Skeletal muscle satellite cell (primary cell): ENCODE measurements around the gene ARFGAP2. TPM values are rescaled to one million over a fixed set of nuclear protein-coding genes. Genes with fewer than 3 reads are reported as not detected.
A peak's percentile ranks its signal among the peaks of the same experiment; 100 is the strongest.
"Not testable (repeated sequence)": the region's sequence is repeated elsewhere in the genome, so short reads cannot be mapped to it uniquely, and the experiment has no call there.

Source experiments
- H3K27me3 ChIP-seq: 2 replicates; pipeline ENCODE4 v1.7.0; 2013; ENCODE audit warnings: low read length; ENCODE audit not compliant: control insufficient read depth, insufficient read depth
- H3K36me3 ChIP-seq: 2 replicates; pipeline ENCODE4 v1.7.0; 2013; ENCODE audit warnings: mild to moderate bottlenecking, control low read depth, low read length; ENCODE audit not compliant: insufficient read depth
- H3K4me1 ChIP-seq: 2 replicates; pipeline ENCODE4 v1.7.0; 2013; ENCODE audit warnings: low read length; ENCODE audit not compliant: control insufficient read depth, insufficient read depth
- H3K4me2 ChIP-seq: 2 replicates; pipeline ENCODE4 v1.7.0; 2013; ENCODE audit warnings: mild to moderate bottlenecking, low read length
- H3K4me3 ChIP-seq: 2 replicates; pipeline ENCODE4 v1.7.0; 2013; ENCODE audit warnings: low read length
- H3K9ac ChIP-seq: 2 replicates; pipeline ENCODE4 v1.7.0; 2013; ENCODE audit warnings: mild to moderate bottlenecking, low read depth, low read length, moderate library complexity
- H3K9me3 ChIP-seq: replicated peaks from 2 replicates; pipeline ENCODE4 v1.7.0; 2013; ENCODE audit warnings: mild to moderate bottlenecking, control low read depth, low read length
- total RNA-seq: library from RNA; depleted of rRNA; stranded (reverse); fragments of >200 nt; gene quantifications from 2 replicates; pipeline ENCODE4 v1.2.3, GENCODE V29; 2012; rRNA removed

The ARFGAP2 gene
- total RNA-seq = 121 TPM in 2 replicates

DNA sequence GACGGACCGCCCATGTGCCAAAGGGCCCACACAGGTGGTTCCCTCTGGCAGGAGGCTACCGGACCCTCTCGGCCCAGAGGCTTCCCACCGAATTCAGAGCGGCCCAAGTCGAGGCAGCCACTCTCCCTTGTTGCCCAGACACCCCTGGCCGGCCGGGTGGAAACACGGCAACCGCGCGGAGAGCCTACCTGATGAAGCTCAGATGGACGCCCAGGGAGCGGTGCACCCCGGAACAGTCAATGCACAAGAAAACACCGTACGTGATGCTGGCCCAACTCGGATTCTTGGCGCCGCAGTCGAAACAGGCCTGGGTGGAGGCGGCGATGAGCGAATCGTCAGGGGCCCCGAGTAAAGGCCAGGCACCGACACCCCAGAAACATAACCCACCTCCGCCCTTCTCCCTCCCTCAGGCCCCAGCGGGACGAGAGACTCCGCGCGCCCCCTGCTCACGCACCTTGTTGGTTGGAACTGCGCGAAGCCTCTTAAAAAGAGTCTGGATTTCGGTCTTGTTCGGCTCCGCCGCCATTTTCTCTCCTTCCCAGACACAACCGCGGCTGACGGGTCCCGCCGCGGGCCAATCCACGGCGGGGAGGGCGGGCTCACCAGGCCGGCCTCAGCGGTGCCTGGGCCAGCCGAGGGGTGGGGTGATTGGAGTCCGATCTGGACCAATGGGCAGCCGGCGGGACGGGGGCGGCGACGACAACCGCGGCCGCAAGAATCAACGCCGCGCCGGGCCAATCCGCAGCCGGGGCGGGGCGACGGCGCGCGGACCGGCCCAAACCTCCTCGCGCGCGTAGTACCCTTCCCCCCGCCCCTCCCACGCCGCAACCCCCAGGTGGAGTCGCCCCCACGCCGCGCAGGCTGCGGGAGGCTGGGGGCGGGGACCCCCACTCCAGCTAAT lies at the start of gene ARFGAP2:
ARFGAP2 (minus strand) TSS at position 552 of the 901 bp plus-strand sequence; CDS start at position 526, 26 bp downstream.
- peaks cover 26% of the 10 kb centered on the region for H3K36me3 ChIP-seq
- H3K4me2 ChIP-seq = peak within 1 kb of the TSS; percentile 99
- H3K9me3 ChIP-seq = no peaks in the 10 kb centered on the region
- H3K4me1 ChIP-seq = peaks cover 17% of the 10 kb centered on the region
- H3K9ac ChIP-seq = peak within 1 kb of the TSS; percentile 99
- no peaks in the 10 kb centered on the region for H3K27me3 ChIP-seq
- H3K4me3 ChIP-seq = peak within 1 kb of the TSS; percentile 95

DNA sequence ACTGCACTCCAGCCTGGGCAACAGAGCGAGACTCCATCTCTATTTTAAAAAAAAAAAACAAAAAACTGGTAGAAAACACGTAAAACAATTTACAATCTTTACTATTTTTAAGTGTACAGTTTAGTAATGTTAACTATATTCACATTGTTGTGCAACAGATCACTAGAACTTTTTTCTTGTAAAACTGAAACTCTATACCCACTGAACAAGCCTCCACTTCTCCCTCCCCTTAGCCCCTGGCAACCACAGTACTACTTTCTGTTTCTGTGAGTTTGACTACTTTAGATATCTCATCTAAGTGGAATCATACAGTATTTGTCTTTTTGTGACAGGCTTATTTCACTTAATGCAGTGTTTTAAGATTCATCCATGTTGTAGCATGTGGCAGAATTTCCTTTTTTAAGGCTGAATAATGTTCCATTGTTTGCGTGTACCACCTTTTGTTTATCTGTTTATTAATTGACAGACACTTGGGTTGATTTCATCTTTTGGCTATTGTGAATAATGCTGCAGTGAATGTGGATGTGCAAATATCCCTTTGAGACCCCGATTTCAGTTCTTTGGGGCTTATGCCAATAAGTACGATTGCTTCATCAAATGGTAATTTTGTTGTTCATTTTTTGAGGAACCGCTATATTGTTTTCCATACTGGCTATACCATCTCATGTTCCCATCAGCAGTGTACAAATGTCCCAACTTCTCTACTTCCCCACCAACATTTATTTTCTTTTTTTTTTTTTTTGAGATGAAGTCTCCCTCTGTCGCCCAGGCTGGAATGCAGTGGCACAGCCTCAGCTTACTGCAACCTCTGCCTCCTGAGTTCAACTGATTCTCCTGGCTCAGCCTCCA lies 49.1 kb upstream of the ARFGAP2 start:
- peaks cover 34% of the 10 kb centered on the region for H3K36me3 ChIP-seq
- no peaks in the 10 kb centered on the region for H3K27me3 ChIP-seq
- no peak overlapping the region for H3K9ac ChIP-seq
- H3K9me3 ChIP-seq = no peaks in the 10 kb centered on the region
- no peak overlapping the region for H3K4me3 ChIP-seq
- peaks cover 2% of the 10 kb centered on the region for H3K4me1 ChIP-seq
- no peak overlapping the region for H3K4me2 ChIP-seq

DNA sequence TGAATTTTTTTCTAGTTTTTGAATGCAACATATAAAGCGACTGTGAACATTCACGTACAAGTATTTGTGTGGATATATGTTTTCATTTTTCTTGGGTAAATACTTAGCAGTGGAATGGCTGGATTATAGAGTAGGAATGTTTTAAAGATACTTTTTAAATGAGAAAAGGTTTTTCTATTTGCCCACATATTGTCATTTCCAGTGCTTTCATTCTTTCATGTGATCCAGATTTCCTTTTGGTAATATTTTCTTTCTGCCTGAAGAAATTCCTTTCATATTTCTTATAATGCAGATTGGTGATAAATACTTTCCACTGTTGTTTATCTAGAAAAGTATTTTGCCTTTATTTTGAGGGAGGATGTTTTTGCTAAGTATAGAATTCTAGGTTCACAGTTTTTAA lies 46.0 kb upstream of the ARFGAP2 start:
- Histone ChIP-seq H3K4me2 (no peak overlapping the region), H3K4me1 (peaks cover 18% of the 10 kb centered on the region), H3K9me3 (no peaks in the 10 kb centered on the region), H3K27me3 (no peaks in the 10 kb centered on the region), H3K4me3 (no peak overlapping the region), H3K36me3 (peaks cover 32% of the 10 kb centered on the region), H3K9ac (no peak overlapping the region)

- H3K4me3 ChIP-seq = no peak overlapping the region
- H3K4me1 ChIP-seq = peaks cover 32% of the 10 kb centered on the region
- H3K9ac ChIP-seq = no peak overlapping the region
- H3K36me3 ChIP-seq = peaks cover 16% of the 10 kb centered on the region
- H3K27me3 ChIP-seq = no peaks in the 10 kb centered on the region
- H3K9me3 ChIP-seq = no peaks in the 10 kb centered on the region
- peak overlapping the region; percentile 37 for H3K4me2 ChIP-seq
Measured at GRCh38 chr11:47220401-47220821, 43.7 kb upstream of the ARFGAP2 start.

GRCh38 chr11:47216121-47216798 lies 39.6 kb upstream of the ARFGAP2 start:
- Histone ChIP-seq H3K4me3 (peak overlapping the region; percentile 77), H3K9me3 (no peaks in the 10 kb centered on the region), H3K27me3 (no peaks in the 10 kb centered on the region), H3K4me1 (peaks cover 42% of the 10 kb centered on the region), H3K9ac (peak overlapping the region; percentile 87), H3K4me2 (peak overlapping the region; percentile 95), H3K36me3 (peaks cover 9% of the 10 kb centered on the region)

DNA sequence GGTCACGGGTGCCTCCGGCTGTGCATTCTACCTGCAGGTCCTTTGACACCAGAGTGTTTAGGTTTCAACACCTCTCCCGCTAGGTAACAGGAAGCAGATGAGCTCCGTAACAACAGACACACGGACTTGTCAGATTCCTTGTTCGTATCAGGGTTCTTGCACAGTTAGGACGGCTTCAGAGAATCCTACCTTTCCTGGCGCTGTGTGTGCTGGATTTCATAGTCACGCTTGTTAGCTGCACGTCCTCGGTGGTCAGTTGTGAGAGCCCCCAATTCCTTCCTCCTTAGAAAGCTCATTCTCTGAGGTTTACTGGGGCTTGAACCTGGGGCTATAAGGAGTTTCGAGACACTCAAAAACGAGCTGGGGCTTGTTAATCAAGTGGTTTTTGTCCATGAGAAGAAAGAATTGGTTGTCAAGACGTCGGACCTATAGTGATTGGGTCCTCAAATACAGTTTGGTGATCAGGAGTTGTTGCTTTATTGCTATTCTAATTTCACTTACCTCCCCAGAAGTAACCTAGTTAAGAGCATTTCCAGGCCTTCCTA lies 38.8 kb upstream of the ARFGAP2 start:
- Histone ChIP-seq H3K4me2 (peak overlapping the region; percentile 95), H3K9ac (peak overlapping the region; percentile 87), H3K9me3 (no peaks in the 10 kb centered on the region), H3K36me3 (peaks cover 9% of the 10 kb centered on the region), H3K4me1 (peaks cover 37% of the 10 kb centered on the region), H3K27me3 (no peaks in the 10 kb centered on the region), H3K4me3 (peak overlapping the region; percentile 77)

DNA sequence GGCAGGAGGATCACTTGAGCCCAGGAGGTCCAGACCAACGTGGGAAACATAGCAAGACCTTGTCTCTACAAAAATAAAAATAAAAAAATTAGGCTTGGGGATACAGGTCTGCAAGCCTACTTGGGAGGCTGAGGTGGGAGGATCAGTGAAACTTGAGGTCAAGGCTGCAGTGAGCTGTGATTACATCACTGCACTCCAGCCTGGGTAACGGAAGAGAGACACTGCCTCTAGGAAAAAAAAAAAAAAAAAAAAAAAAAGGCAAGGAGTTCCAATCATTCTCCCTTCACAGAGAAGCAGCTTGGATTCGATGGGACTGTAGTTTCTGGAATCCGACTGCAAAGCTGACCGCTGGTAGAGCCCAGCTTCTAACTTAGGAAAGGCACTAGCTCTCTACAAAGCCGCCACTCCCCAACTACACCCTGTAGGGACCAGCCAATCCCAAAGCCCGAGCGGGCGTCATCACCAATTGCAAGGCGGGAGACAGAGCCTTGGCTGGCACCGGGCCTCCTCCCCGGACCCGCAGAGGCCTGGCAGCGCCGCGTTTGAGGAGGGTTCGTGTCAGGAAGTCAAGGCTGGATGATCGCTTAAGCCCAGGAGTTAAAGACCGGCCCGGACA lies 37.4 kb upstream of the ARFGAP2 start:
- peaks cover 30% of the 10 kb centered on the region for H3K4me1 ChIP-seq
- peak overlapping the region; percentile 87 for H3K9ac ChIP-seq
- H3K27me3 ChIP-seq = no peaks in the 10 kb centered on the region
- H3K4me2 ChIP-seq = peak overlapping the region; percentile 84
- peaks cover 6% of the 10 kb centered on the region for H3K36me3 ChIP-seq
- no peaks in the 10 kb centered on the region for H3K9me3 ChIP-seq
- H3K4me3 ChIP-seq = peak overlapping the region; percentile 71

GRCh38 chr11:47212938-47213337 lies 36.3 kb upstream of the ARFGAP2 start:
- H3K4me3 ChIP-seq = no peak overlapping the region
- H3K36me3 ChIP-seq = peaks cover 2% of the 10 kb centered on the region
- H3K9ac ChIP-seq = no peak overlapping the region
- H3K27me3 ChIP-seq = no peaks in the 10 kb centered on the region
- H3K4me1 ChIP-seq = peaks cover 25% of the 10 kb centered on the region
- no peak overlapping the region for H3K4me2 ChIP-seq
- no peaks in the 10 kb centered on the region for H3K9me3 ChIP-seq

GRCh38 chr11:47208628-47209027 lies 31.9 kb upstream of the ARFGAP2 start:
- no peaks in the 10 kb centered on the region for H3K36me3 ChIP-seq
- H3K4me2 ChIP-seq = no peak overlapping the region
- peaks cover 8% of the 10 kb centered on the region for H3K4me1 ChIP-seq
- no peak overlapping the region for H3K9ac ChIP-seq
- H3K4me3 ChIP-seq = no peak overlapping the region
- no peaks in the 10 kb centered on the region for H3K27me3 ChIP-seq
- no peaks in the 10 kb centered on the region for H3K9me3 ChIP-seq

- H3K9me3 ChIP-seq = not testable (repeated sequence)
Measured at GRCh38 chr11:47208008-47208552, 31.4 kb upstream of the ARFGAP2 start.

More at GRCh38 chr11:47208008-47208552, 31.4 kb upstream of the ARFGAP2 start:
- H3K4me2 ChIP-seq, H3K9ac ChIP-seq, H3K4me1 ChIP-seq, H3K36me3 ChIP-seq, H3K27me3 ChIP-seq, H3K4me3 ChIP-seq: not testable (repeated sequence)
